ENCODE measurements around the gene TRPM3.

The TRPM3 gene

DNA sequence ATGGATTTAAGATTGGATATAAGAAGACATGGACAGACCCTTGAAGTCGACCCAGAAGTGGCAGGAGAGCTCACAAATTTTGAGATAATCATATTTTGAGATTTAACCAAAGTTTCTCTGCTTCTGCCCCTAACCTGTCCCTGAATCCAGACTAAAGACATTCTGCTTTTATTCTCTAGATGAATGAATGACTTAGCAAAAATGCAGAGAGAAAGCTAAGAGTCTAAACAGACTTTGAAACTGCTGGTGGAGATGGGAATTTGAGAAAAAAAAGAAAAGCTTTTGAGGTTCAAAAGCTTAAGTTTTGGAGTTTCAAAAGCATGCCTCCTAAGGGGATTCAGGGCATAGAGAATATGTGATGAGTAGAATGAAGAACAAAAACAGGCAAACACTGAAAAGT is 621.8 kb downstream of the TRPM3 start:
- no peak for DNase-seq

DNA sequence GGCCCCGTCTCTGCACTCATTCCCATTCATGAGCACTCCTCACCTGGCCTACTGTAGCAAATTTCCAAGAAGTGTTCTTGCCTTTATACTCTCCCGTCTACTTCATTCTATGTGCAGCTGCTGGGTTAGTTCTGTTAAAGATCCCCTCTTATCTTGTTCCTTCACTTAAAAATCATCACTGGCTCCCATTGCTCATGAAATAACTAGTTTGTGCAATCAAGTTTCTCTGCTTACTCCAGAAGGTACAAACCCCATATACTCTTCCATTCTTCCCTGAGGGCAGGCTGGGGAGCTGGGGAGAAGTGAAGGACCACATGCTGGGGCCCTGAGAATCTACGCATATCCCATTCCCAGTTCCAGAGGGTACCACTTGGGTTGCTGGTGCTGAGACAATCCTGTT is 622.6 kb downstream of the TRPM3 start:
- no peak for DNase-seq

DNA sequence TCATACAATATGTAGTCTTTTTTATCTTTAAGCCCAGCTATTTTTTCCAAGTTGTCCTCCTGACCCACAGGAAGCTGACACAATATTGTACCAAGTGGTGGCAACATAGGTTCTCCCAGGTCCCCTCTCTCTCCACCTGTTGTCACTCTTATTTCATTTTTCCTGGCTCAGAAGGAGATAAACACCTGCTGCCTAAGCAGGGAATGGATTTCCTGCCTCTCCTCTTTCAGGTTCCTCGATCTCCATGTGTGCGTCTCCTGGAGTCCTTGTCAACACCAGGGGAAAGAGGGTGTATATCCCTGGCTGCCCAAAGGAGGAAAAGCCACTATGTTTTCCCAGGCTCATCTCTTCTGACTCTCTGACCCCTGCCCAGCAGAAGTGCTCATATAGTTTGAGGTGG is 625.2 kb downstream of the TRPM3 start:
- DNase-seq = no peak

DNA sequence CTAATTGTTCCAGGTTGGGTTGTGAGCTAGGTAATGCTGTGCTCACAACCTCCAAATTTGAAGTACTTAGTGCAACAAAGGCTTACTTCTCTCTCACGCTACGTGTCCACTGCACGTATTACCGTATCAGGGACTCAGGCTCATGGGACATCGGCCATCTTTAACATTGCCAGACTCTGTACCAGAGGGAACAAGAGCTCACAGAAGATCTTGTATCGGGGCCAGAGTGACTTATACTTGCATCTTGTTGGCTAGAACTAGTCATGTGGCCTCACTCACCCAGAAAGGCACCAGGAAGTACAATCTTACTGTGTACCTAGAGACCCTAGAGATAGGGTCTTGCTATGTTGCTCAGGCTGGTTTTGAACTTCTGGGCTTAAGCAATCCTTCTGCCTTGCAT is 625.9 kb downstream of the TRPM3 start:
- no peak for DNase-seq

DNA sequence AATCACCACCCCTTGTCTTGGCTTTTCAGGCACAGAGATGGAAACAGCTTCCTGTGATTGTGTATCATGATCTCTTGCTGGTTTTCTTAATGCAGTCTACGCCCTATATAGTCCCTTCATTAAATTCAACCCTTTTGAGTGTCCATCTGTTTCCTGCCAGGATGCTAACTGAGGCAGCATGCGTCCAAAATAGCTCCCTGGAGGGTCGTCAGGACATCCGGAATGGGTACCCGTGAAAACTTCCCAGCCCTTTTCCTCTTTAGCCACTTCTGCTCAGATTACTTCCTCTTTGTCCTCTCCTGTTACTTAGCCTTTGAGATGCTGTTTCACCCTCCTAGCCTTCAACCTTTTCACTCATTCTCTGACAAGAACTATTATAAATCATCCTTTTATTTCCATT is 627.2 kb downstream of the TRPM3 start:
- DNase-seq = no peak

DNA sequence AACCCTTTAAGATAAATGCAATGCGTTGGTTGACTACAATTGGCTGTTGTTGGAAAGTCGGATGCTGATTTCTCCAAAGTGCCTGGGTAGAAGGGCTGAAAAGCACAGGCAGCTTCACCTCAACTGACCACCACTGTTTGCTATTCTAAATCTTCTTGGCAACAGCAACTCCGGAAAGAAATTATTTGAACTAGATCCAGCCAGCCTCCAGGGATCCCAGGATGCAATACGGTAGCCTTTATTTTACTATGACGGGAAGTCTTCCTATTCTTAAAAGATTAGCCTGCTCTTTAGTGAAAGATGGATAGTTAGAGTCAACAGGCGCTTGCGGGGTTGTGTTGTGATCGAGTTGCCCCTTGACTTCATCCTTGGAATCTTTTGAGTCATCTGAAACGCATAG is 628.4 kb downstream of the TRPM3 start:
- DNase-seq = no peak

DNA sequence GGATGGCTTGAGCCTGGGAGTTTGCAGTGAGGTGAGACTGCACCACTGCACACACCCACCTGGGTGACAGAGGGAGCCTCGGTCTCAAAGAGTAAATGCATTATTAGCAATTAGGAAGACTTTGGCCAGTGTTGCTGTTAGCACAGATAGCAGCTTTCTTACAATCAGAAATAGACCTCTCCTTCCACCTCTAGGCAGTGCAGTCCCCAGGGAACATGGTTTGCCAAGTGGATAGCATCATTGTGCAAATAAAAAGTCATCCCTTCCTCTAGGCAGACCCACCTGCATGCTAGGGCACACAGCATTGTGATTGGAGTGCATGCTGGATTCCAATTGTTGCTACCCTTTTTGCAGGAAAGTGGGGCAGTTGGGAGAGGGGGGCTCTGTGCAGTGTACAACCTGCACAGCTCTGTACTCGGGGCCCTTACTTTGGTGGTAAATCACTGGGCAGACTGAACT is 629.1 kb downstream of the TRPM3 start:
- DNase-seq = no peak

DNA sequence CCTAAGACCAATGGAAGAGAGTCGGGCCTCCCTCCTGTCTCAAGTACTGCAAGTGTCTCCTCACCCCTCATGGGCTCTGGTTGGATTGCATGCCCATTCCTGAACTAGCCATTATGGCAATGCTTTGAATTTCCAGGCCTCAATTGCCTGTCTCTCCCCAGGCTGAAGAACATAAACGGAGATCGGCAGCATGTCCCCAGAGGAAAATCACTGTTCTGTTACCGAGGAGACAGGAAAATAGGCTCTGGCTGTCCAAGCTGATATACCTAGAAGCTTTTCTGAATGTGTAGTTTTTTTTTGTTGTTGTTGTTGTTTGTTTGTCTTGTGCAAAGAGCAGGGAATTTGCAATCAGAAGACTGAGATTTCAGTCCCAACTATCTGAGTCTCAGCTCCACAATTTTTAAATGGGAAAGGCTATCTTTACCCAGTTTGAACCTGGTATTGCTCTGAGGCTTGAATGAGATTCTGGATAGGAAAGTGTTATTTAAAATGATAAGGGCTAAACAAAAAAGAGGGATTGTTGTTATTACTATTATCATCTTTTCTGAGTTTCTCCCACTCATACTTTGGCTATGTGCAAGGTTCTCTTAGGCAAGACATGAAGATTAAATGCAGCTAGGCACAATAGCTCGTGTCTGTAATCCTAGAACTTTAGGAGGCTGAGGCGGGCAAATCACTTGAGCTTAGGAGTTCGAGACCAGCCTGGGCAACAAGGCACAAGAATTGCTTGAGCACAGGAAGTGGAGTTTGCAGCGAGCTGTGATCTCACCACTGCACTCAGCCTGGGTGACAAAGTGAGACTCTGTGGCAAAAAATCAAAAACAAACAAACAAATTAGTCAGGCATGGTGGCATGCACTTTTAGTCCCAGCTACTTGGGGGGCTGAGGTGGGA is 629.7 kb downstream of the TRPM3 start:
- no peak for DNase-seq

DNA sequence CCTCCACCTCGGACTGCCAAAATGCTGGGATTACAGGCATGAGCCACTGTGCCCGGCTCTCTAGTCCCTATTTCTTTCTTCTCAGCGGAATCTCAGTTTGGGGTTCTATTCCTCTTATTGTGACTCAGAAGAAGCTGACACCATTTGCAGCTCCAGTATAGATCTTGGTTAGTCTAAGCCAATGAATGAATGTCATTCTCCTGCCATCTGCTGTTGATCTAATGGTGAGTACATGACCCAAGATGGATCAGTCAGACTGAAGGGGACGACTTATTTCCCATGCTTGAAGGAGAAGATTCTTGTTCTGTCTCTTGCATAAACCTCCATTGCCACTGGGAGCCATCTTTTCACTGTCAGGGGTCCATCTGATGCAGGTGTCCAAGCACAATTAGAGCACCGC is 630.9 kb downstream of the TRPM3 start:
- no peak for DNase-seq

DNA sequence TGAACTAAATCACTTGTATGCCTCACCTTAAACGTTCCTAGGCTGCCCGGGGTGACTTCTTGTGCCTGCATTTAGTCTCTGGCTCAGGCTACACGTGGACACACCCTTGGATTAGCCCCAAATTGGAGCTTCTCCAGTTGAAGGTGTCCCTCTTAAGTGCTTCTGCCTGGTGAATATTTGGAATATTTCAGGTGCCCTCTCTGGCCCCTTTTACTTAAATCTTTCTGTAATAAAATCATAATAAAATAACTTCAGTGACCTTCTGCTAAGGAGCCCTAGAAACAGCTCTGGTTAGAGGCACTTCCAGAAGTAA is 632.7 kb downstream of the TRPM3 start:
- no peak for DNase-seq

DNA sequence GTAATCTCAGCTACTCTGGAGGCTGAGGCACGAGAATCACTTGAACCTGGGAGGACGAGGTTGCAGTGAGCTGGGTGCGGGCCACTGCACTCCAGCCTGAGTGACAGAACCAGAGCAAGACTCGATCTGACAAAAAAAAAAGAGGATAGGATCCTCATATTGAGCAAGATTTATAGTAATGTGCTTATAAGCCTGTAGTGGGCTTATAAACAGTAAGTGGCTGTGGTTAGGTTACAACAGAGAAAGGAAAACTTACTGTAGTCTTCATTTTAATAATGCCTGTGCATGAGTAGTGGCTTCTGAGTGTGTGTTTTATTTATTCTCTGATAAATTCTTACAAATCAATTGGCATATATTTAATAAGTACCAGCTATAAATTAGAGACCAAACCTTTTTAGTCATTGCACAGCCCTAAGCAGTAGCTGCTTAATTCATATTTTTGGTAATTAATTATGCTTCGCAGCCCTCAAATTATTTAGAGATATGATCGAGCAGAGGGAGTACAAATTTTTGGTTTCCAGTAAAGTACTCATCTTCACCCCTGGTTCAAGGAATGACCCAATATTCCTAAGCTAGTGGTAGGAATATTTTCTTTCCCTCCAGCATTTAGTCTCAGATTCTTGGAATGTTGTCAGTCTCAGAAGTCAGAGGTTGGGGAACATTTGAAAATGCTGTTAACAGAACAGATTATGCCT is 633.2 kb downstream of the TRPM3 start:
- DNase-seq = no peak

DNA sequence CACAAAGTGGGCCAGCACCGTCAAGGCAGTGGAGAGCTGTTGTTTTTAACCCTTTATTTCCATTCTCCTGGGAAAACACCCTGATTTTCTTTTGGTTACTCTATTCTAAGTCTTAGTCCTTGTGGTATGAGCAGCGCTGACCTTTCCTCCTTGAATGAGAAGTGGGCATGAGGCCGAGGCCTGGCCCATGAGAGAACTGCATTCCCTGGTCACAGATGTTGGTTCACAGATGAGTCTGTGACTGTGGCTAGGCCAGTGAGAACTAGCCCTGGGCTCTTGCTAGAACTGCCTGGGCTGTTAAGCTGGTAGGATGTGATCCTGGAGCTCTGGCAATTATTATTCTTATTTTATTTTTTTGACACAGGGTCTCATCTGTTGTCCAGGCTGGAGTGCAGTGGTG is 635.3 kb downstream of the TRPM3 start:
- DNase-seq = no peak

DNA sequence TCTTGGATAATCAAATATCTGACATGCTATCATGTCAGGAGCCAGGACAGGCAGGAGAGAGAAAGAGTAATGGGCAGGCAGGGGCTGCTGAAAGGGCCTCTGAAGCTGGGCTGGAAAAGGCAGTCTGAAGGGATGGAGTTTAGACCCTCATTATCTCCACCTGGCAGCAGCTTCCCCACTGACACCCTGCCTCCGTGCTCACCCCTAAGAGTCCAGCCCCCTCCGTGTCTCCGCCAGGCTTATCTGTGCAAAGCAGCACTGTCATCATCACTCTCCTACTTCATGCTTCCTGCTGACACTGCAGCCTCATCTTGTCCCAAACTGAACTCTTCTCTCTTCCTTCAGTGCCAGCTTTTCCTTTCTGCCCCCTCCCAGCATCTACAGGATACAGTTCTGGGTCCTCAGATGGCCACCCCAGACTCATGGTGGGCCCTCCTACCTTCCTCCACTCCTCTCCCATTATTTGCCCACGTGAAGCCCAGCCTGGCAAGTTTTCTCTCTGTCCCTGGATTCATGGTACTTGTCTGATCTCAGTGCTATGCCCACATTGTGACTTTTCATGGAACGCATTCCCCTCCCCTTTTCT is 636.1 kb downstream of the TRPM3 start:
- DNase-seq = no peak

DNA sequence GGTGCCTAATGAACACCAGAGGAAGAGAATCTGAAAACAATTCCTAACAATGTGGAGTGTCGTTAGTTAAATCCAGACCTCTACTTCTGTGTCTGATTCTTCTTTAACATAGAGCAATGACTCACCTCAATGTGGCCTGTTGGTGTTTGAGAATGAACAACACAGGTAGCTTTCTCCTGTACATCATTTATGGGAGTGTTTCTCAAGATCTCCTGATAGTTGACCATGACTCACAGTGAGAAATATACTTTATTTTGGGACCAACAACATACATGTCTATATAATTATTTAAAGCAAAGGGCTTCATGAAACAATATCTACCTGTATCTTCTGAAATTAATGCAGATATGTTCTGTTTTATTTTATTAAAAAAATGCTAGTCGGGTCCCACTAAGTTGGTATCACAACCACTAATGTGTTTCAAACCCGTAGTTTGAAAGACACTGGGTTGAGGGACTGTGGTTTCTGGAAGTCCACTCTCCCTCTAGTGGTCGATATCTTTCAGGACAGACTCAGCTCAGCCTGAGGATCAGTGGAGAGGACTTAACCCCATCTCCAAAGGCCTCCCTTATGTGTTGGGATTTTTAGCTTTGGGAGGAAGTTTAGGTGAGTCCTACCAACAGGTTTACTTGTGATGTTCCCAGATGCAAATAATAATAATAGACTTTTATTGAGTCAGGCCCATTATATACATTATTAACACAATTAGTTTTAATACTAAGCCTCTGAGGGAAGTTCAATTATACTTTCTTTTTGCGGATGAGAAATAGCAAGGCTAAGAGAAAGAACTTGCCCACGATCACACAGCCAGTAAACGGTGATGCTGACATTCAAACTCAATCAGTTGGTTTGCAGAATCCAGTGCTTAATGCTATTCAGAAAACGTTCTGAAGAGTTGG is 636.9 kb downstream of the TRPM3 start:
- no peak for DNase-seq

DNA sequence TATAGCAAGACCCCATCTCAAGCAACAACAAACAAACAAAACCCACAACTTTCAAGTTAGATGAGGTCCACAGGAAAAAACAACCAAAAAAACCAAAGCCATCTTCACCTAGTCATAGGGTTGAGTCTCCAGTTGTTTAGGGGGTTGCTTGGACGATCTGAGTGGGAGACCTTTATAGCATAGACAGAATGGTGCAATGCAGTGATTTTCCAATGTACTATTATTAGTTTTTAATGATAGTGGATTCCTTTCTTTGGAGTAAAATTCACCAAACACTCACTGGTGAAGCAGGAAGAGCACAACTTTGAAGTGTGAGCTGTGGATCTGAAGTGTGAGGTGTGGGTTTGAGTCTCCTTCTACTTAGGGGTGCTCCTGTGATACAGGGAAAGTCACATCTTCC is 640.0 kb downstream of the TRPM3 start:
- DNase-seq = no peak

DNA sequence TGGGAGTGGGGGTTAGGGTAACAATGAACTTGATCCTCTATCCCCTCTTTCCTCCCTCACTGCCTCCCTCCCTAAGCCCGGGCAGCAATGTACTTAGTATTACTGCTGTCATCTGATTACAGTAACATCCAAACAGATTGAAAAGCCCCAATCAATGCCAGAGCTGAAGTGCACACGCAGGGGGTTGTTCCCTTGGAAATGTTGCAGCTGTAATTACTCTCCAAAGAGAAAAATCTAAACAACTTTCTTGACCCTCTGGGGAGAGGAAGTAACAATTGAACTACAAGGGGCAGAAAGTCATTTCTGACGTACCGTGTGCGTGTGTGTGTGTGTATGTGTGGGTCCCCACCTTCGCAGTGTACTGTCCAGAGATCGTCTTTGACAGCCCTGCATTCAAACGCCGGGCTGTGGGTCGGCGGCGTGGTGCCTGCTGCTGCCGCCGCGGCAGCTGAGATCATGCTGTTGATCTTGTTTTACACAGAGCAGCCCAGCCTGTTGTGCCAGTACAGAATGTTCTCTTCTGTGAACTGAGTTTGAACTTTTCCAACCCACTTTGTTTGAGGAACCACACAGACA is 640.9 kb downstream of the TRPM3 start:
- DNase-seq = peak; percentile 57

DNA sequence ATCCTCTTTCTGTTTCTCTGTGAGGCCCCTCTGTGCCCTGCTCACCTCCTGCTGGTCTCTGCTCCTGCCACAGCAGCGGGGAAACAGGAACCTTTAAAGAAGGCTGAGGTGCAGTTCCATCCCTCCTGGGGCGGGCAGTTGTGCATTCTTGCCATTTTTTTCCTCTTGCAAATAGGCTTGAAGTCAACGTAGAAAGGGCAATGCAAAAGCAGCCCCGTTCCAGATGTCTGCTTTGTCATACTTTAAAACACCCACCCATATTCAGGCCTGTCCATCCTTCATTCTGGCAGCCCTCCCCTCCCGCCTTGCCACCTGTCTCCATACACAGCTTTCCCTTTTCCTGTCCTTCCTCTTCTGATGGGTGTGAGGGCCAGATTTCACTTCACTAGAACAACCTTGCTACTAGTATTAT is 641.5 kb downstream of the TRPM3 start:
- DNase-seq = no peak

All from right forelimb (tissue), 1 donor.